Ishikawa (cell line): ENCODE data around the gene SH3RF3.

Source experiments
- CEBPB ChIP-seq: IDR thresholded peaks from 2 replicates; pipeline ENCODE4 v1.6.1; 2012
- CREB1 ChIP-seq: IDR thresholded peaks from 2 replicates; pipeline ENCODE4 v1.6.1; 2012; ENCODE audit warnings: low read depth
- EGR1 ChIP-seq: IDR thresholded peaks from 2 replicates; pipeline ENCODE4 v1.6.1; 2012
- EP300 ChIP-seq: IDR thresholded peaks from 2 replicates; pipeline ENCODE4 v1.6.1; 2012; ENCODE audit warnings: borderline replicate concordance
- FOXM1 ChIP-seq: IDR thresholded peaks from 2 replicates; pipeline ENCODE4 v1.6.1; 2012; ENCODE audit warnings: low read depth, borderline replicate concordance
- NFIC ChIP-seq: IDR thresholded peaks from 2 replicates; pipeline ENCODE4 v1.6.1; 2012
- RAD21 ChIP-seq: IDR thresholded peaks from 2 replicates; pipeline ENCODE4 v1.6.1; 2012; ENCODE audit warnings: low read depth
- REST ChIP-seq: IDR thresholded peaks from 2 replicates; pipeline ENCODE4 v1.6.1; 2012; ENCODE audit warnings: low read depth, mild to moderate bottlenecking
- TAF1 ChIP-seq: IDR thresholded peaks from 2 replicates; pipeline ENCODE4 v1.6.1; 2012; ENCODE audit warnings: low read depth, mild to moderate bottlenecking
- TCF12 ChIP-seq: IDR thresholded peaks from 2 replicates; pipeline ENCODE4 v1.6.1; 2012; ENCODE audit warnings: low read depth
- TEAD4 ChIP-seq: IDR thresholded peaks from 2 replicates; pipeline ENCODE4 v1.6.1; 2012
- YY1 ChIP-seq: IDR thresholded peaks from 2 replicates; pipeline ENCODE4 v1.6.1; 2012; ENCODE audit warnings: low read depth
- ZBTB7A ChIP-seq: IDR thresholded peaks from 2 replicates; pipeline ENCODE4 v1.6.1; 2012; ENCODE audit warnings: low read depth
- TF ChIP-seq, protein P1 (sequence below): IDR thresholded peaks from 2 replicates; pipeline ENCODE4 v1.6.1; 2012
- TF ChIP-seq, protein P2 (sequence below): IDR thresholded peaks from 2 replicates; pipeline ENCODE4 v1.6.1; 2012

Gene SH3RF3

GRCh38 chr2:109521233-109522062 lies 392.4 kb downstream of the SH3RF3 start:
- TF ChIP-seq REST: no peak
- TF ChIP-seq RAD21: no peak
- TF ChIP-seq, protein P1, sequence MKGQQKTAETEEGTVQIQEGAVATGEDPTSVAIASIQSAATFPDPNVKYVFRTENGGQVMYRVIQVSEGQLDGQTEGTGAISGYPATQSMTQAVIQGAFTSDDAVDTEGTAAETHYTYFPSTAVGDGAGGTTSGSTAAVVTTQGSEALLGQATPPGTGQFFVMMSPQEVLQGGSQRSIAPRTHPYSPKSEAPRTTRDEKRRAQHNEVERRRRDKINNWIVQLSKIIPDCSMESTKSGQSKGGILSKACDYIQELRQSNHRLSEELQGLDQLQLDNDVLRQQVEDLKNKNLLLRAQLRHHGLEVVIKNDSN: no peak
- no peak for TF ChIP-seq EGR1
- no peak for TF ChIP-seq ZBTB7A
- no peak for TF ChIP-seq TEAD4
- TF ChIP-seq, protein P2, sequence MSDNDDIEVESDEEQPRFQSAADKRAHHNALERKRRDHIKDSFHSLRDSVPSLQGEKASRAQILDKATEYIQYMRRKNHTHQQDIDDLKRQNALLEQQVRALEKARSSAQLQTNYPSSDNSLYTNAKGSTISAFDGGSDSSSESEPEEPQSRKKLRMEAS: no peak
- TF ChIP-seq NFIC: no peak
- TF ChIP-seq YY1: no peak
- no peak for TF ChIP-seq CEBPB
- TF ChIP-seq CREB1: no peak
- TF ChIP-seq EP300: no peak
- TF ChIP-seq TAF1: no peak
- no peak for TF ChIP-seq FOXM1
- TF ChIP-seq TCF12: no peak

DNA sequence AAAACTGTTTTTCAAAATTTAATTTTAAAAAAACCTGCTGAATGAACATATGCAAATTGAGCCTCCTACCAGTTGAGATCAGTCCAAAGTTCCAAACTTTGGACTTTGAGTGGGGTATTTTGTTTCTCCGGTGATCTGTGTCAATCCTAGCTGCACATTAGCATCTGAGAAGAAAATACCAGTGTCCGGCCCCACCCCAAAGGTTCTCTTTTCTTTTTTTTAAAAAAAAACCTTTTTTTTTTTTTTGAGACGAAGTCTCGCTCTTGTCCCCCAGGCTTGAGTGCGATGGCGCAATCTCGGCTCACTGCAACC lies 393.0 kb downstream of the SH3RF3 start:
- TF ChIP-seq NFIC (no peak), EGR1 (no peak), CEBPB (no peak), TCF12 (no peak), CREB1 (no peak), TEAD4 (no peak), RAD21 (no peak), ZBTB7A (no peak), EP300 (no peak), YY1 (no peak), FOXM1 (no peak), REST (no peak), TAF1 (no peak)
- TF ChIP-seq, protein P1: no peak
- TF ChIP-seq, protein P2: no peak

DNA sequence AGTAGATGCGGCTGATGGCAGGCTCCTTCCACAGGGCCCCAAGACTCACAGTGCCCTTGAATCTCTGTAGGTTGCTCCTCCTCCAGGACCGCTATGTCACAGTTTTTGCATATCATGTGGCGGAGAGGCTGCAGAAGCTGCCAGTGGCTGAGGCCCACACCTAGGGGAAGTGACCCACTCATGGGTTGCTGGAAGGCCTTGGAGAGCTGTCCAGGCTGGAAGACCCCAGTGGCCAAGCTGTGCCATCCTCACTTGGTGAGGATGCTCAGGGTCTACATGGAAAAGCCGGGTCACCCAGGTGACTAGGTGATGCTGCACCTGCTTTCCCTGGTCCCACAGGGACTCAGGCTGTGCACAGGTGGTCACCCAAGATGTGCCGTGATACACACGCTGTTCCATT lies 394.1 kb downstream of the SH3RF3 start:
- TF ChIP-seq FOXM1: no peak

- TF ChIP-seq YY1: no peak
- no peak for TF ChIP-seq NFIC
- TF ChIP-seq REST: no peak
- no peak for TF ChIP-seq TEAD4
- TF ChIP-seq, protein P2: no peak
- TF ChIP-seq RAD21: no peak
- TF ChIP-seq EGR1: no peak
- TF ChIP-seq, protein P1: no peak
- no peak for TF ChIP-seq EP300
- TF ChIP-seq CEBPB: no peak
- TF ChIP-seq CREB1: no peak
- TF ChIP-seq FOXM1: no peak
- no peak for TF ChIP-seq TAF1
- no peak for TF ChIP-seq ZBTB7A
- TF ChIP-seq TCF12: no peak
These were observed 394.7 kb downstream of the SH3RF3 start for GRCh38 chr2:109523536-109524361.
